ENCODE data around the gene BEAN1.
"Not testable (repeated sequence)": the region's sequence is repeated elsewhere in the genome, so short reads cannot be mapped to it uniquely, and the experiment has no call there.

BEAN1 gene

GRCh38 chr16:66458853-66459252 is 31.8 kb downstream of the BEAN1 start:
- DNase-seq (ENCODE audit: low read depth in 2 of 2) = no peak
- no peak for TF ChIP-seq CTCF (IDR thresholded peaks at IDR 0.05; ENCODE audit: low read depth, low read length)
- no peak overlapping the region for H3K4me3 ChIP-seq (replicated peaks in 1 of 2; ENCODE audit: low read depth in 2 of 2, low read length in 2 of 2)

GRCh38 chr16:66459878-66460277 is 32.8 kb downstream of the BEAN1 start:
- no peak for TF ChIP-seq CTCF (IDR thresholded peaks at IDR 0.05; ENCODE audit: low read depth, low read length)
- DNase-seq (ENCODE audit: low read depth in 2 of 2) = no peak

GRCh38 chr16:66460703-66461102 is 33.6 kb downstream of the BEAN1 start:
- no peak for TF ChIP-seq CTCF (IDR thresholded peaks at IDR 0.05; ENCODE audit: low read depth, low read length)
- no peak overlapping the region for H3K4me3 ChIP-seq (replicated peaks in 1 of 2; ENCODE audit: low read depth in 2 of 2, low read length in 2 of 2)
- no peak for DNase-seq (ENCODE audit: low read depth in 2 of 2)

More at GRCh38 chr16:66459878-66460277, 32.8 kb downstream of the BEAN1 start:
- no peak overlapping the region for H3K4me3 ChIP-seq (replicated peaks in 1 of 2; ENCODE audit: low read depth in 2 of 2, low read length in 2 of 2)

- no peak overlapping the region for H3K4me3 ChIP-seq (replicated peaks in 1 of 2; ENCODE audit: low read depth in 2 of 2, low read length in 2 of 2)
- no peak for TF ChIP-seq CTCF (IDR thresholded peaks at IDR 0.05; ENCODE audit: low read depth, low read length)
Measured at GRCh38 chr16:66462912-66463311, 35.8 kb downstream of the BEAN1 start.

GRCh38 chr16:66465946-66466345 is 38.9 kb downstream of the BEAN1 start:
- not testable (repeated sequence) for DNase-seq (ENCODE audit: low read depth in 2 of 2); H3K4me3 ChIP-seq (replicated peaks in 1 of 2; ENCODE audit: low read depth in 2 of 2, low read length in 2 of 2)

More at GRCh38 chr16:66462912-66463311, 35.8 kb downstream of the BEAN1 start:
- DNase-seq (ENCODE audit: low read depth in 2 of 2) = peak in 1 of 2 donors; percentile 37

GRCh38 chr16:66466636-66467035 is 39.5 kb downstream of the BEAN1 start:
- DNase-seq (ENCODE audit: low read depth in 2 of 2); H3K4me3 ChIP-seq (replicated peaks in 1 of 2; ENCODE audit: low read depth in 2 of 2, low read length in 2 of 2): not testable (repeated sequence)

- TF ChIP-seq CTCF (IDR thresholded peaks at IDR 0.05; ENCODE audit: low read depth, low read length) = no peak
- no peak overlapping the region for H3K4me3 ChIP-seq (replicated peaks in 1 of 2; ENCODE audit: low read depth in 2 of 2, low read length in 2 of 2)
Measured at GRCh38 chr16:66467611-66468010, 40.5 kb downstream of the BEAN1 start.

GRCh38 chr16:66468321-66468965 is 41.3 kb downstream of the BEAN1 start:
- TF ChIP-seq CTCF (IDR thresholded peaks at IDR 0.05; ENCODE audit: low read depth, low read length) = no peak
- no peak overlapping the region for H3K4me3 ChIP-seq (replicated peaks in 1 of 2; ENCODE audit: low read depth in 2 of 2, low read length in 2 of 2)
- no peak for DNase-seq (ENCODE audit: low read depth in 2 of 2)

More at GRCh38 chr16:66467611-66468010, 40.5 kb downstream of the BEAN1 start:
- DNase-seq (ENCODE audit: low read depth in 2 of 2) = no peak

Data from cardiac fibroblast (primary cell).